T-helper 22 cell (primary cell): ENCODE measurements around the gene TLR9.

Experiments
- DNase-seq: peaks from one replicate; pipeline ENCODE4 v3.0.0-alpha.2; 2020; ENCODE audit warnings: low read depth

TLR9 gene

DNA sequence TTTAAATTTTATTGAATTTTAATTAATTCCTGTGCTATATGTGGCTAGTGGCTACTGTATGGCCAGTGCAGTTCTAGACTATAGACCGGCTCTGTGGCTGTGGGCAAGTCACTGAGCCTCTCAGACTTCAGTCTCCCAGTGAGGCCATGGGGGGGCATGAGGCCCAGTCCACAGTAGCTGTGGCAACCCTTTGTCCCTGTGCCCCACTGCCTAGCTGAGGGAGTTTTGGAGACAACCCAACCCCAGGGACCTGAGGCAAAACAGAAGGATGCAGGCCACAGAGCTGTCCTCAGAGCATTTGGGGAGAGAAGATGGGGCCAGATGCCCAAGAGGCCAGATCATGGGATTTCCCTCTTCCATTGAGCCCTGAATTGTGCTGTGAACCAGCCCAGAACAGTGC, 52.3 kb downstream of the TLR9 start:
- no peak for DNase-seq

DNA sequence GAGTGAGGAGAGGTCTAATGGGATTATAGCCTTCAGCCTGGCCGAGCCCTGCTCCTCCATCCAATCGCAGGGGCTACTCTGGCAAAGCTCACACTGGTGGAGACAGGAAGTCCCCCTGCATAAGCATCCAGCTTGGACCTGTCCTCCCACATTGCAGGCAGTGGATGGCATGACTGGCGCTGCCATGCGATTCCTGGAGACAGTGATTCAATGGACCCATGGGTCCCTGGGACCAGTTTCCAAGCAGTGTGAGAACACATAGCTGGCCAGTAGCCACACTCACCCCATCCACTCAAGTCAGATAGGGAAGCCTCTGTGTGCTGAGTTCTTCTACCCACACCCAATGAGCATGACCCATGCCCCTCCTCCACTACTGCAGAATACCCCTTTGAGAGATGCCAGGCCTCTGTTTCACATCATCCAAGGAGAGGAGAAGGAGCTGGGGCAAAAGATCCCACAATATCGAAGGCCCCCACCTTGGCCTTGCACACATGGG, 53.1 kb downstream of the TLR9 start:
- no peak for DNase-seq

GRCh38 chr3:52171514-52172261, 53.8 kb downstream of the TLR9 start:
- DNase-seq: no peak
